Measurements from ENCODE around the gene MYBPC1.

The MYBPC1 gene

DNA sequence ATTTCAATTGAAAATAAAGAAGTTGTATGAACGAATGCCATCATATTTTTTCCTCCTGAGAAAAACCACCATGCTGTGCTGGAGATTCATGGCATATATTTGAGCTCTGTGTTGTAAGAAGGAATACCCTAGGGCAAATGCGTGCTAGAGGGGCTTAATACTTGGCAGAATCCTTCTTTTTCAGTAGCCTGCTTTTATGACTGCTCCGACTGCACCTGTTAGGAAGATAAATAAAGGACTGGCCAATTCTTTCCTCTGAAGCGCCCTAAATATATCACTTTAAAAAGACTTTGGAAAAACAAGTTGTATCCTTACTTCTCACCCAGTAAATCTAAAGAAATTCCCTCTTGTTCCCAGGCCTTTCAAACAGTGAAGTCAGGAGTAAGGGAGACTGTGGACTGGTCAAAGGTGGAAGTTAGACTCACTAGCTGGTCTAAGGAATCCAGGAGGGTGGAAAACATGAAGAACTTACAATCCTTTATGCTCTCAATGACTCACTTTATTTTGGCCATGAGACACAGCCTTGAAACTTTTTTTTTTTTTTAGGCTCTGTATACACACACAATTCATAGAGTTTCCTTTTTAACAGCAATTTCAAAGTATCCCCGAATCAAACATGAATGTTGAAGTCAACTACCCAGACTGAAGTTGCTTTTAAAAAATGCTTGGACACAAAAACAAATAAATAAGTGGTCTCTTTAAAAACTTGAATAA lies 5.2 kb downstream of the MYBPC1 start:
- Histone ChIP-seq H3K27me3 (replicated peaks; ENCODE audit: control insufficient read depth, insufficient read depth, low read length) (no peaks in the 10 kb centered on the region), H3K36me3 (ENCODE audit: control insufficient read depth, insufficient read depth, low read length) (no peaks in the 10 kb centered on the region), H3K4me3 (replicated peaks; ENCODE audit: low read depth, low read length) (no peak overlapping the region)
- no peak for DNase-seq (ENCODE audit: extremely low read depth, insufficient read length)
- TF ChIP-seq, protein P1, sequence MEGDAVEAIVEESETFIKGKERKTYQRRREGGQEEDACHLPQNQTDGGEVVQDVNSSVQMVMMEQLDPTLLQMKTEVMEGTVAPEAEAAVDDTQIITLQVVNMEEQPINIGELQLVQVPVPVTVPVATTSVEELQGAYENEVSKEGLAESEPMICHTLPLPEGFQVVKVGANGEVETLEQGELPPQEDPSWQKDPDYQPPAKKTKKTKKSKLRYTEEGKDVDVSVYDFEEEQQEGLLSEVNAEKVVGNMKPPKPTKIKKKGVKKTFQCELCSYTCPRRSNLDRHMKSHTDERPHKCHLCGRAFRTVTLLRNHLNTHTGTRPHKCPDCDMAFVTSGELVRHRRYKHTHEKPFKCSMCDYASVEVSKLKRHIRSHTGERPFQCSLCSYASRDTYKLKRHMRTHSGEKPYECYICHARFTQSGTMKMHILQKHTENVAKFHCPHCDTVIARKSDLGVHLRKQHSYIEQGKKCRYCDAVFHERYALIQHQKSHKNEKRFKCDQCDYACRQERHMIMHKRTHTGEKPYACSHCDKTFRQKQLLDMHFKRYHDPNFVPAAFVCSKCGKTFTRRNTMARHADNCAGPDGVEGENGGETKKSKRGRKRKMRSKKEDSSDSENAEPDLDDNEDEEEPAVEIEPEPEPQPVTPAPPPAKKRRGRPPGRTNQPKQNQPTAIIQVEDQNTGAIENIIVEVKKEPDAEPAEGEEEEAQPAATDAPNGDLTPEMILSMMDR (IDR thresholded peaks at IDR 0.05; ENCODE audit: insufficient read depth, low read length, poor library complexity, severe bottlenecking): no peak

DNA sequence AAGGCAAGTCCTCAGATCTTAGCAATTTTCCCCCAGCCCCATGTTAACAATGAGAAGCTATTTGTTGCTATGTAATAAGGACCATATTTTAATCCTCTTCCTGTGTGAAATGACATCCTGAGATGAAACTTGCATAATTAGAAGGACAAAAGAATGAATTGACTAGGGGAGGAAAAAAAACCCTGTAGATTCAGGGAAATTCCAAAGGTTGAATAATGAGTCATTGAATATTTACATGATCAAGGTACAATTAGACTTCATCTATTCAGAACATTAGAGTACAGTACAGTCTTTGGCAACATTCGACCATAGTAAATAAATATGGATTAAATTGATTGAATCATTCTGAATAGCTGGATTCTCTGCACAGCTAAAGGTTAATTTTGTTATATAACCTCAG lies 9.4 kb downstream of the MYBPC1 start:
- no peaks in the 10 kb centered on the region for H3K27me3 ChIP-seq (replicated peaks; ENCODE audit: control insufficient read depth, insufficient read depth, low read length)
- TF ChIP-seq, protein P1 (IDR thresholded peaks at IDR 0.05; ENCODE audit: insufficient read depth, low read length, poor library complexity, severe bottlenecking): no peak
- no peaks in the 10 kb centered on the region for H3K36me3 ChIP-seq (ENCODE audit: control insufficient read depth, insufficient read depth, low read length)
- H3K4me3 ChIP-seq (replicated peaks; ENCODE audit: low read depth, low read length): no peak overlapping the region
- peak; percentile 23 for DNase-seq (ENCODE audit: extremely low read depth, insufficient read length)

DNA sequence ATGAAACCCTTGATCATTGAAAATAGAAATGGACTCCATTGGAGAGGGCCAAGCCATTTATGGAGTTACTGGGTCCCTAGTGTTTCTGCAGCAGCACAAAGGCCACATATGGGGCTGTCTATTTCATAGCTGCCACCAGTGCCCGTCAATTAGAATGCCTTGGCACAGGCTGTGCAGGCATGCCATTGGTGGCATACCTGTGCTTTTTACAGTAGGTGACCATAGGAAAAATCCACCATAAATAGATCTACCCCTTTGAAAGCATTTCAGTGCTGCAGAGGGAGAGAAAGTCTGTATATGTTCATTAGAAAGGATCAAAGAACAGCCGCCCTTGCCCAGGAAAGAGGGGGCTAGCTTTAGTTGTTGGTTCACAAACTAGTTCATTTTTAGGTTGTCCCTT lies 13.1 kb downstream of the MYBPC1 start:
- Histone ChIP-seq H3K36me3 (ENCODE audit: control insufficient read depth, insufficient read depth, low read length) (no peaks in the 10 kb centered on the region), H3K4me3 (replicated peaks; ENCODE audit: low read depth, low read length) (no peak overlapping the region), H3K27me3 (replicated peaks; ENCODE audit: control insufficient read depth, insufficient read depth, low read length) (no peaks in the 10 kb centered on the region)
- no peak for DNase-seq (ENCODE audit: extremely low read depth, insufficient read length)
- TF ChIP-seq, protein P1 (IDR thresholded peaks at IDR 0.05; ENCODE audit: insufficient read depth, low read length, poor library complexity, severe bottlenecking): no peak

DNA sequence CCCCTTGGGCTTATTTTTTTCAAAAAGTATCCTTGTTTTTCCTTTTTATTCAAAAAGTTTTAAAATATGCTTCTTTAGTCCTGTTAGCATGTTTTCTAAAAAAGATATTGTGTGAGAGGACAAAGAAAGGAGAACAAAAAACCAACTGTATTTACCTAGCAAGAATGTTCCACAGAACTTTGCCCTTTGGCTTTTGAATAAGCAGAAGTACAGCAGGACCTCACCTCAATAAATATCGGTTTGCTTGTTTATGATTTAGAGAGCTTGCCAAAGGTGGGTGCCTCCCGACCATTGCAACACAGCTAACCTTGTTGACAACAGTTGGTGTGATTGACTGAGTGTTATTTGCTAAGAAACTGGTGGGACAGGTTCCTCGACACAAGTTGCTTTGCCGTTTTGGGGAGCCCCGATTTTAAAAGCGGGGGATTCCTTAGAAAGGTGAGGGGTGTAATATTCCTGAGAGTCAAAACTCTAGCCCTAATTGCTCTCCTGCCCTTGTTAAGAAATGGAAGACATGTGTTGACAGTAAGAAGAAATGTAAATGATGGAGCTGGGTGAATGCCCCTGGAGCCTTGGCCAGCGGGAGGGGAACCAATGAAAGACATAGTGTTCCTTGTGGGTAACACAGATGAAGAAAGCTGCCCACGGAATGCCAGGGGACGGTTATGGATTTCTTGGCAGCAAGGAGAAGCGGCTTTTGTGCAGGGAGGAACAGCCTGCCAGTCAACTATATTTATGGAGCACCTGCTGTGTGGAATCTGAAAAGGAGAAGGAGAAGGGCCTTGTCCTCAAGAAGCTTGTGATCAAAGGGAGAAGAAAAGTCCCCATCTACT lies 13.7 kb downstream of the MYBPC1 start:
- TF ChIP-seq, protein P1 (IDR thresholded peaks at IDR 0.05; ENCODE audit: insufficient read depth, low read length, poor library complexity, severe bottlenecking): no peak
- no peaks in the 10 kb centered on the region for H3K36me3 ChIP-seq (ENCODE audit: control insufficient read depth, insufficient read depth, low read length)
- no peak for DNase-seq (ENCODE audit: extremely low read depth, insufficient read length)
- no peaks in the 10 kb centered on the region for H3K27me3 ChIP-seq (replicated peaks; ENCODE audit: control insufficient read depth, insufficient read depth, low read length)
- no peak overlapping the region for H3K4me3 ChIP-seq (replicated peaks; ENCODE audit: low read depth, low read length)

DNA sequence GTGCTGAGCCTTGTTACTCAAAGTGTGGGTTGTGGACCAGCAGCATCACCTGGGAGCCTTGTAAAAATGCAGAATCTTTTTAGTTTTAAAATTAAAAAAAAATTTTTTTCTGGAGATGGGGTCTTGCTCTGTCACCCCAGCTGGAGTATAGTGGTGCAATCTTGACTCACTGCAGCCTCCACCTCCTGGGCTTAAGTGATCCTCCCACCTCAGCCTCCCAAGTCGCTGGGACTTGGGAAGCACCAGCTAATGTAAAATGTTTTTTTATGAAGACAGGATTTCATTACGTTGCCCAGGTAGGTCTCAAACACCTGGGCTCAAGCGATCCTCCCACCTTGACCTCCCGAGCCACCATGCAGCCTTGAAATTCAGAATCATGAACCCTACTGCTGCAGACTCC lies 14.4 kb downstream of the MYBPC1 start:
- Histone ChIP-seq H3K4me3 (replicated peaks; ENCODE audit: low read depth, low read length) (no peak overlapping the region), H3K27me3 (replicated peaks; ENCODE audit: control insufficient read depth, insufficient read depth, low read length) (no peaks in the 10 kb centered on the region), H3K36me3 (ENCODE audit: control insufficient read depth, insufficient read depth, low read length) (no peaks in the 10 kb centered on the region)
- TF ChIP-seq, protein P1 (IDR thresholded peaks at IDR 0.05; ENCODE audit: insufficient read depth, low read length, poor library complexity, severe bottlenecking): no peak
- DNase-seq (ENCODE audit: extremely low read depth, insufficient read length): no peak

All from GM06990 (cell line).